DMS153 treated with DMSO at 0.1 percent for 48 hours (cell line): ENCODE data around the gene KCNC4.

Source experiments
- DNase-seq: peaks from one replicate; lab custom pipeline; 2025; ENCODE audit not compliant: unreplicated experiment; lab: John Stamatoyannopoulos, UW

Gene KCNC4

DNA sequence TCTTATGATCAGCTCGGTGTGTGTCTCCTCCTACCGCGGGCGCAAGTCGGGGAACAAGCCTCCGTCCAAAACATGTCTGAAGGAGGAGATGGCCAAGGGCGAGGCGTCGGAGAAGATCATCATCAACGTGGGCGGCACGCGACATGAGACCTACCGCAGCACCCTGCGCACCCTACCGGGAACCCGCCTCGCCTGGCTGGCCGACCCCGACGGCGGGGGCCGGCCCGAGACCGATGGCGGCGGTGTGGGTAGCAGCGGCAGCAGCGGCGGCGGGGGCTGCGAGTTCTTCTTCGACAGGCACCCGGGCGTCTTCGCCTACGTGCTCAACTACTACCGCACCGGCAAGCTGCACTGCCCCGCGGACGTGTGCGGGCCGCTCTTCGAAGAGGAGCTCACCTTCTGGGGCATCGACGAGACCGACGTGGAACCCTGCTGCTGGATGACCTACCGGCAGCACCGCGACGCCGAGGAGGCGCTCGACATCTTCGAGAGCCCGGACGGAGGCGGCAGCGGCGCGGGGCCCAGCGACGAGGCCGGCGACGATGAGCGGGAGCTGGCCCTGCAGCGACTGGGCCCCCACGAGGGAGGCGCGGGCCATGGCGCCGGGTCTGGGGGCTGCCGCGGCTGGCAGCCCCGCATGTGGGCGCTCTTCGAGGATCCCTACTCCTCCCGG lies 1.5 kb downstream of the KCNC4 start:
- DNase-seq: no peak

DNA sequence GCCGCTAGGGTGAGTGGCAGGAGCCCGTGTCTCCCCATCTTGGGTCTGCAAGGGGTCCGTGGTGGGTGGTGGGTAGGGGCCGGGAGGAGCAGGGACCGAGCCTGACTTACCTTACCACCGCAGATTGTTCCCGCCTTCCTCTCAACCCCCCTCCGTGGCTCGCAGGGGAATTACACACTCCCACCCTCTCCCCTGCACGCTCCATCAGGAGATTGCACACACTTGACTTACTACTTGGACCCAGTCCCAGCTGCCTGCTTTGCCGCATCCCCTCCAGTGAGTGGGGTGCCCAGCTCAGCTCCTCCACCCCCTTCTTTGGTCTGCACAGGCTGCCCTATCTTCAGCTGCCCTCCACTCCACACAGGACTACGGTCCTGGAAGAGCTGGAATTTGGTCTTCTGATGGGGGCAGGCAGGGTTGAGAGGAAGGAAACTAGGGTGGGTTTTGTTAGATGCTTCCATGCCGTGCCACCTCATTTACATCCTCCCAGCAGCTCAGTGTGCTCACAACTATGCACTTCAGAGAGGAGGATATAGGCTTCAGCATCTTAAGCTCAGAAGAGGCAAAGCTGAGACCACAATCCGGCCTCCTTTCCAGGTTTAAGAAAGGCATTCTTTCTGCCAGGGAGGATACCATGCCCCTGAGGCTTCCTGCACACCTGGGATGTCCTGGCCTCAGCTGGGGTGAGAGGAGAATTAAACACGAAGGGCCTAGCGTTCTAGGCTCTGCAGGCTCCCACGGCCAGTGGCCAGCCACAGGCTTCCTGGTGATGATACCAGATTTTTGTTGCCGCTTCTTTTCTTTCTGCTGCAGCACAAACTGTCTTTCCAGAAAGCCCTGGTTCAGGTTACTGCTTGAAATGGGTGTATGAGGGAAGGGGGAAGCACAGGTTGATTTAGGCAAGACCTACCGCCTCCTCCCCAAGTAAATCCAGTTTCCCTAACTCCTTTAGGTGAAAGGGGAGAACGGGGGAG lies 2.3 kb downstream of the KCNC4 start:
- DNase-seq: no peak

DNA sequence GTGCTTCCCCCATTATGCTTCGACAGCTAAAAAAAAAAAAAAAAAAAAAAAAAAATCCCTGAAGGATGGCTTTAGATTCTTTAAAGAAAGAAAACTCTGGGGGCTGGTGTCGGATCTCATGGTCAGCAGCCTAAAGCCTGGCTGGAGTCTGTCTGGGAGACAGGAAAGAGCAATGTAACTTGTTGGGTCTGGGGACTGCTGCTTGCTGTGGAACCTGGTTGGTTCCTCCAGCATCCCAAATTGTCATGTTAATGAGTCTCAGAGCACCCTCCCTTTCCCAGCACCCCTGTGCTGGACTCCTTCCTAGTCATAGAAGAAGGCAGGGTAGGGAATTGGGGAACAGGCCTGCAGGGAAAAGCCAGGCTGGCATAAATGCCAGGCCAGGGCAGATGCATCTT lies 3.0 kb downstream of the KCNC4 start:
- no peak for DNase-seq

DNA sequence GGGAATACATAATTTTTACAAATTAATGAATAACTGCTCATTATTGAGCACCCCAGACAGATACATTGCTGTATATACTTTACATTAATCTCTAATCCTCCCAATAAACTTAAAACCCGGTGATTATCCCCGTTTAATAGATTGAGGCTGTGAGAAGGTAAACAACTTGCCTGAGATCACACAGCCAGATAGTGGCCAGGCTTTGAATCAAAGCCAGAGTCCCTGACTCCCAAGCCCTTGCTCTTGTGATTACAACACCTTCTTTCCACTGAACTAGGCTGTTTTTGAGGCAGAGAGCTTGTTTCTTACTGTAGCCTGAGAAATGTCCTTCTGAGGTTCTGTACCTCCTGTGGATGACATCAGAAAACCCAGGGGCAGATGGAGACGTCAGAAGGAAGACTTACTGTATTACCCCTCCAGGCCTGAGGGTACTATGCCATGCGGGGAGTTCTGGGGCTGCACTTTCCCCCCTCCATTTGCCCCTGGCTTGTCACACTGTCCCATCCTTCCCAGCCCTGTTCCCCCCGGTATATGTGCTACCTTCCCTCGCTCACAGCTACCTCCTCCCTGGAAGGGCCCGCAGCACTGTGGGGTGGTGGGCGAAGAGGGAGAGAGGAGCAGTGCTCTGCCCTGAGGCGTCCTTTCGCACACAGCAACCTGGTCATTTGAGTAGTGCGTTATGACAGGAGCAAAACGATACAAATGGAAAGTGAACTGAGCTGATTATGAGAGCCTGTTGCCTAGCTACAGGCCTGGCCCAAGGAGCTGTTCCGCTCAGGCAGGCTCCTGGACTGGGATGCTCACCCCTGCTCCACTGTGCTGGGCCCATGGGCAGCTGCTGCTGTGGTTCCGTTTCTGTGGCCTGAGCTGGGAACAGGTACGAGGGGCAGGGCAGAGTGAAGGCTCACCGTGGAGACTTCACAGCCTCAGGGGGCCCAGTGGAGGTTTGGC lies 4.6 kb downstream of the KCNC4 start:
- DNase-seq: no peak

DNA sequence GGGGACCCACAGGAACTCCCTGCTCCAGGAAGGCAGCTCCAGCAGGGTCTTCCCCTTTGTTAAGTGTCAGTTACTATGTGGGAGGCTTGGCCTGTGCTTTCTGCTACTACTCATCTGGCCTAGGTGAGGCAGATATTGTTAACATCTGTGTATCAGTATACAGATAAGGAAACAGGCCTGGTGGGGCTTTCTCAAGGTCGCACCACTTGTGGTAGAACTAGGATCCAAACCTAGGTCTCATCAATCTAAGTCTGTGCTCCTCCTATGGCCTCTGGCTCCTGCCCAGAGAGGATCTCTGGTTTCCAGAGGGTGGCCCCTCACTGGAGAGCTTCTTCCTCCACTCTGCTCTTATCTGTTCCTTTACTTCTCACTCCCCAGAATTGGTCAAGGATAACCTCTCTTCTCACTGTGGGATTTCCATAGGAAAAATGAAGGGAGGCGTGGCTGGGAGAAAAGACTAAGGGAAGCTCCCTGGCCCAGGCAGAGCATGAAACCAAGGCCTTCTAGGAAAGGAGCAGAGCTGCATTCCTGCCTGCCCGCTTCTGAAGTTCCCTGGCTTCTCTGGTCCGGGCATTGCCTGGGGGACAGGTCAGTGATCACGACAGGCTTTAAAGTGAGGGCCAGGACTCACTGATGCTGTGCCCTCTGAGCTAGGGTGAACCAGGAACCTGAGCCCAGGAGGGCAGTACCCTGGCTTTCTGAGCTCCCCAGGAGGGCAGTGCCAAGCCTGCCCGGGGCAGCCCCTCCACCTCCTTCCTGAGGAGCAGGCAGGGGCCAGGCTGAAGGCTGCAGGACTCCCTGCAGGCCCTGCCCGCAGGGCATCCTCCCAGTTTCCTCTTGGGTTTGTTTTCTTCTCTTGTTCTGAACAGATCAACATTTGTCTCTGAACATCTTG lies 5.8 kb downstream of the KCNC4 start:
- no peak for DNase-seq

DNA sequence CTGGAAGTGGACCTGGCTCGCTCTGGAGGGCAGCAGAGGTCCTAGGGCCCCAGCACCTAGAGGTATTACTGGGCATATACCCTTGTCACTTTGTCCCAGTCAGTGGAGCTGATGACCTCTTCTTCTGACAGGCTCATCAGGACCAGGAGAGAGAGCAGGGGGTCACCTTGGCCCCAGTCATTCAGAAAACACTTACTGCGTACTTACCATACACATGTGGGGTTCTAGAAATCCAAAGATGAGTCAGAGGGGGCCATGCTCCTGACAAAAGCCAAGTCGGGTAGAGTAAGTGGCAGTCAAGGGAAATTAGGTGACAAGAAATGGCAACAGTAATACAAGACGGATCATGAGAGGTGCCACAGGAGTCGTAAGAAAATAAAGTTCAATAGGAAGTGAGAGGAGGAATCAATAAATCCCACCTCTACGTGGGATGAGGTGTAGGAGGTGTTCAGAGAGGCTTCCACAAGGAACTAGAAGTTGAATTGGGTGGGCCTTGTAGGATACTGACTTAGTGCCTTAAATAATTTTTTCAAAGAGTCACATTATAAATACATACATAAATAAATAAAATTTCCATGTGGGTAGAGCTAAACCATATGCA lies 6.8 kb downstream of the KCNC4 start:
- DNase-seq: no peak

DNA sequence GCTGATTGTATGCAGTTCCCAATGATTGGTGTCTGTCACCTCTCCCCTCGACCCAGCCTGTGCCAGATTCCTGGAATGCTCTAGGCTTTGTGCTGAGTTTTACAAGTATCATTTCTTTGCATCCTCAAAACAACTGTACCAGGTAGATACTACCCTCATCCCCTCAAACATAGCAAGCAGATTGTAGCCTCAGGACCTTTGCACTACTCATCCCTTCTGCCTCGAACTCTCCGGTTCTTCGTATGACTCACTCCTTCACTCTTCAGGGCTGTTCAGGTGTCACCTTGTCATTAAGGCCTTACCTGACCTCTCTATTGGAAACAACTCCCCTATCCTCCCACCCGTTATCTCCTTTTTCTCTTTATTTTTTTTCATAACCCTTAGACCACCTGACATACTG lies 8.0 kb downstream of the KCNC4 start:
- DNase-seq: no peak

DNA sequence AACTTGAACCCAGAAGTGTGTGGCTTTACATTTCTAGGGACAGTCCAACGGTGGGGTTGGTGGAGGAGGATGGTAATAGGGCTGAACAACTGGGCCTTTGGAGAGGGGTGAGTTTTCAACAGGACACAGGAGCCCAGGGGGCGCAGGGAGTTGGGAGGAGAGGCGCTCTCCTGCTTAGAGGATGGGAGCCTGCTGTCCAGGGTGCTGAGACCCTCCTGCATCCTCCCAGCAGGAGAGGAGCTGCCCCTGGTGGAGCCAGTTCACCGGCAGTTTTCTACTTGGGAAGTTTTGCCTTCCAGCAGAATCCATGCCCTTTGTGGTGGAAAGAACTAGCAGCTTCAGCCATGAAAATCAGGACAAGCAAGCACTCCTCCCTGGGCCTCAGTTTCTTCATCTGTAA lies 8.6 kb downstream of the KCNC4 start:
- no peak for DNase-seq

DNA sequence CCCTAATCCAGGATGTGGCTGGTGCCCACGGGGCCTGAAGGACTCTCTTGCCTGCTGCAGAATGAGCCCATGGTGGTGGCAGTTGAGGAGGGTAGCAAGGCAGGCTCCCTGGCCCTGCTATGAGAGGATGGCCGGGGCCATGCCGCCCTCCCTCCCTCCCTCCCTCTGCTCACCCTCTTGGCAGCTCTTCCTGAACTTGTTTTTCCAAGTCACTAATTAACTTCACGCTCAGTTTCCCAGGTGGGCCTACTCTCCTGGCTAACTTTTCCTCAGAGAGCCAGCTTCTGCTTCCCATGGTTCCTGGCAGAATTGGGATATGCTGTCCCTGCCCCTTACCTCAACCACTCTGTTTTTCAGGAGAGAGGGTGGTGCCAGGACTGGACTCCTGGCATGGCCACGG lies 10.2 kb downstream of the KCNC4 start:
- DNase-seq: no peak

DNA sequence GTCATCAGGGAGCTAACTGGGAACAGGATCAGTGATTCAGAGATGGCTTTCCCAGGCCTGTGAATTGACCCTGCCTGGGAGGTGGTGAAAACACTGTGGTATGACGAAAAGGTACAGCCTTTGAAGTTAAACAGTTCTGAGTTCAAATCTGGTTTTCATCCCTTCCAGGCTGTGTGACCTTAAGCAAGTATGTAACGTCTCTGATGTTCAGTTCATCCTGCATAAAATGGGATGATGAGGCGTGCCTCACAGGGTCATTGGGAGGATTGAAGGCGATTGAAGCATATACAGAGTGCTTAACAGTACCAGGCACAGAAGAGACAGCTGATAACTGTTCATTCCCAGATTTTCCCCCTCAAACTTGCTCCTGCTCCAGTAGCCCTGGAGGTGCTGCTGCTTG lies 11.0 kb downstream of the KCNC4 start:
- no peak for DNase-seq

DNA sequence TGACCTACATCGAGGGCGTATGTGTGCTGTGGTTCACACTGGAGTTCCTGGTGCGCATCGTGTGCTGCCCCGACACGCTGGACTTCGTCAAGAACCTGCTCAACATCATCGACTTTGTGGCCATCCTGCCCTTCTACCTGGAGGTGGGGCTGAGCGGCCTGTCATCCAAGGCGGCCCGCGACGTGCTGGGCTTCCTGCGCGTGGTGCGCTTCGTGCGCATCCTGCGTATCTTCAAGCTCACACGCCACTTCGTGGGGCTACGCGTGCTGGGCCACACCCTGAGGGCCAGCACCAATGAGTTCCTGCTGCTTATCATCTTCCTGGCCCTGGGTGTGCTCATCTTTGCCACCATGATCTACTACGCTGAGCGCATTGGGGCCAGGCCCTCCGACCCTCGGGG lies 13.0 kb downstream of the KCNC4 start:
- no peak for DNase-seq

DNA sequence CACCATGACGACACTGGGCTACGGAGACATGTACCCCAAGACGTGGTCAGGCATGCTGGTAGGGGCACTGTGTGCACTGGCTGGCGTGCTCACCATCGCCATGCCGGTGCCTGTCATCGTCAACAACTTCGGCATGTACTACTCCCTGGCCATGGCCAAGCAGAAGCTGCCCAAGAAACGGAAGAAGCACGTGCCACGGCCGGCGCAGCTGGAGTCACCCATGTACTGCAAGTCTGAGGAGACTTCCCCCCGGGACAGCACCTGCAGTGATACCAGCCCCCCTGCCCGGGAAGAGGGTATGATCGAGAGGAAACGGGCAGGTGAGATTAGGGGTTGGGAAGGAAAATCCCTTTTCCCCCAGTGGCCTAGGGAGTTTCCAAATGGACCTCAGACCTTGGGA lies 13.5 kb downstream of the KCNC4 start:
- DNase-seq: no peak

DNA sequence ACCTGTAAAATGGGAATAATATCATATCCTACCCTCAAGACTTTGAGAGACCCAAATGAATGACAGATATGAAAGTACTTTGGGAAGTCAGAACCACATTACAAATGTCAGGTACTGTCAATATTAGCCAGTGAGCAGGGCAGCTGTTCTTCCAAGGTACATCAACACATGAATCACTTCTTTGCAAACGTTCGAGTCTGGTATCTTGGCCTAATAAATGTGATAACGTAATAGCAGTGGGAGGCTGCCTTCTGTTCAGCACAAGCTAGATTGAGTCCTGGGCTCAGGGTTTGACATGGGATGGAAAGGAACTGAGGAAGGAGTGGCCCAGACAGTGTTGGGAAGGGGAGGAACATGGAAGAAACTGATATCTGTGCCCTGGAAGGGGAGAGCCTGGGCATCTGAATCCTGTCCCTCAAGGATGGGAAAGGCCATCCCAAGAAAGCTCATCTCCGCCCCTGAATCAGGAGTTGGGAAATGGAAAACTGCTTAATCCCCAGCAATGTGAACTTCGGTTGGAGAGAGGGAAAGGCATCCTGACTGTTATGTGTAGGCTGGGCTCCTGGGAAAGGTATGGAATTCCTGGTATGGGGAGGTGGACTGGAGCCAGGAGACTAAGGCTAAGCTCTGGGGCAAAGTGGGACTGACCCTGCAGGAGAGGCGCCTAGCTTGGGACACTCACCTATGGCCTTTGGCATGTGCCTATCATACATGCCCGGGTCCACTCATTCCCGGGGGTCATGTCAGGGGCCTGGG lies 14.3 kb downstream of the KCNC4 start:
- no peak for DNase-seq

DNA sequence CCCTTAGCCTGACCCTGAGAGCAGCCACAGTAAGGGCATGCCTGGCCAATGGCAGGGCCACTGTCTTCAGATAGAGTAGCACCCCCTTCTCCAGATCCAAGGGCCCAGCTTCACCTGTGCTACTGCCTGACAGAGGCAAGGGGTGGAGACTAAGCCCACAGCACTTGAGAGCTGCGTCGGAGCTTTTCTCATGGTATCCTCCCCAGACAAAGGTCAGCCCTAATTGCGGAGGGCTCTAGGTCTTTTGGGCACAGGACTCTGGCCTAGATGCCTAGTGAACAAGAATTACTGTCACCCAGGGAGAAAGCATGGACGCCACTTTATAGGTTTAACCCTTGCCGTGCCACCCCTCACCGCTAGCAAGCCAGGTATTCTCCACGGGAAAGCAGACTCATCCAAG lies 15.1 kb downstream of the KCNC4 start:
- DNase-seq: no peak

DNA sequence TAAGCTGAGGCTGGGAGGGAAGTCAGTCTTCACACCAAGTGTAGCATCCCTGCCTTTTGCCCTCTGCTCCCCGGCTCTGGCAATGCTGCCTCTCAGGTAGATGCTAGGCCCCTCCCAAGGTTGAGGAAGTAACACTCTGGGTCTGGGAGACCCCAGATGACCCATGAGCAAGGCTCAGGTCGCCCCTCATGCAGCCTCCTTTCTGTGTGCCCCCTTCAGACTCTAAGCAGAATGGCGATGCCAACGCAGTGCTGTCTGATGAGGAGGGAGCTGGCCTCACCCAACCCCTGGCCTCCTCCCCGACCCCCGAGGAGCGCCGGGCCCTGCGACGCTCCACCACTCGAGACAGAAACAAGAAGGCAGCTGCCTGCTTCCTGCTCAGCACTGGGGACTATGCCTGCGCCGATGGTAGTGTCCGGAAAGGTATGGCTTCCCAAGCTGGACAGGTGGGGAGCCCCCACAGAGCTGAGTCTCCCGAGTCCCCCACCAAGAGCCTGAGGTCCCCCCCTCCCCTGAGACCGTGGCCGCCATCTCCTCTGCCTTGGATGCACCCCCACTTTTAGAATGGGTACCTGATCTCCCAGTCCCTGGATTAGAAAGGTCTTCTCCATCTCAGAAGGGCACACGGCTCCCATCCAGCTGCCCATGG lies 15.8 kb downstream of the KCNC4 start:
- no peak for DNase-seq

DNA sequence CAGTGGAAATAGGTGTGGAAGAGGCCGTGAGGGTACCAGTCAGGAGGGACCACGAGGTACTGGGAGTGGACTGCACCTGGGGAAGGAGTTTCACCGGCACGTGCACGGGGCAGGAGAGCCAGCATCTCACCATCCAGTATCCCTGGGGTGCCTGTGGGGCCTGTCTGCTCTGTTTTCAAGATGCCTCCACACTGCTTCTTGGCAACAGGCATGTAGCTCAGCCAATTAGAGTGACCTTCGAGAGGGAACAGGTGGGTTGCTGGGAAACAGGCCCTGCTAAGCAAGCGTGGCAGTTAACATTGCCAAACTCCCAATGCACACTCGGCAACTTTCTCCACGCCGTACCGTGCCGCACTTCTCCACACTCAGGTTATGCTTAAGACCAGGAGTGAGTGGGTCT lies 17.7 kb downstream of the KCNC4 start:
- no peak for DNase-seq

DNA sequence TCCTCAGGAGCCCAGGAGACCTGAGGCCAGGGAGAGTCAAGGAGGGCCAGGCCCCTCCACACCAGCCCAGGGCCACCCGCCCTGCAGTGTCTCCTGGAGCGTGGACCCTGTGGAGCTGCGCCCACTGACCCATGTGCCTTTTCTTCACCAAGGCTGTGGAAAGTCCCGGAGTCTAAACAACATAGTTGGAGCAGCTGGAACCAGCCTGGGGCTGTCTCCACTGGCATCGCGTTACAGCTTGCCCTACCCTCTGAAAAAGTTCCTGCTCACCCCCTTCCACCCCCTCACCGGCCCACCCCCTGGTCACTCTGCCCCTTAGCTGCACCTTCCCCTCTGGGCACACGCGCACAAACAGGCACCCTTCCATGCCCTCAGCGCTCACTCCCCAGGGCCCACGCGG lies 18.3 kb downstream of the KCNC4 start:
- no peak for DNase-seq

DNA sequence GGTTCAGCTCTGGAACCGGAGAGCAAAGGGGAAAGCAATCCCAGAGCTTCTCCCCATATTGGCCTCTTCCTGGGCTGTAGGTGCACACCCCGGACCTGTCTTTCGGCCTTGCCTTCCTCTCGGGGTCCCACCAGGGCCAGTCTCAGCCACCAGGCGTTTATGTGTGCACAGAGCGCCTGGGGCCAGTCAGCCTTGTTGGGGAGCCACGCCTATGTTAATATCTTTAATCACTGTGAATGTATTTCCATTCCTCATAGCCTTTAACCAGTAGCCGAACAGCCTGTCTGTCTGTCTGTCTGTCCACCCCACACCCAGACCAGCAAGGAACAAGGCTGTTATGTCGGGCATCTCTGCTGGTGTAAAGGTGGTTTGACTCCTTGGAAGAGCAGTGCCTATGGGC lies 18.8 kb downstream of the KCNC4 start:
- no peak for DNase-seq
